Heart right ventricle (tissue), 16 donors: Measurements from ENCODE around the gene CYP24A1. TPM values are rescaled to one million over a fixed set of nuclear protein-coding genes. Genes with fewer than 3 reads are reported as not detected.

ENCODE experiments used
- ATAC-seq, 8 donors: fragments of 200-7000 bp; cut with Tn5 transposase; one replicate each; pipeline ENCODE4 v1.9.1; 2020; ENCODE audit warnings: mild to moderate bottlenecking in 8 of 8, moderate library complexity in 8 of 8, moderate number of reproducible peaks in 1 of 8
- DNase-seq, 2 donors: peaks; one replicate each; pipeline ENCODE4 v3.0.0-alpha.2; 2020
- H3K27ac ChIP-seq, 10 donors: fragments of 200-600 bp; sonication (generic) in 2 of 10; one replicate each; pipeline versions ENCODE4 v1.5.0 to v1.8.0; 2020 to 2022; ENCODE audit warnings: mild to moderate bottlenecking in 3 of 10
- H3K27me3 ChIP-seq, 7 donors: fragments of 200-600 bp; one replicate each; pipeline ENCODE4 v1.8.0; 2021 to 2022; ENCODE audit warnings: mild to moderate bottlenecking in 2 of 7
- H3K36me3 ChIP-seq, 9 donors: fragments of 200-600 bp; sonication (generic) in 1 of 9; one replicate each; pipeline versions ENCODE4 v1.5.0 to v1.8.0; 2020 to 2022; ENCODE audit warnings: mild to moderate bottlenecking in 2 of 9
- H3K4me1 ChIP-seq, 9 donors: fragments of 200-600 bp; sonication (generic) in 1 of 9; one replicate each; pipeline versions ENCODE4 v1.5.0 to v1.8.0; 2020 to 2022; ENCODE audit warnings: mild to moderate bottlenecking in 4 of 9
- H3K4me3 ChIP-seq, 10 donors: fragments of 200-600 bp; sonication (generic) in 2 of 10; one replicate each; pipeline versions ENCODE4 v1.5.0 to v1.8.0; 2020 to 2022; ENCODE audit warnings: mild to moderate bottlenecking in 7 of 10, moderate library complexity in 2 of 10
- H3K9me3 ChIP-seq, 11 donors: fragments of 200-600 bp in 10 of 11; sonication (generic) in 2 of 11; one replicate each; pipeline versions ENCODE4 v1.5.0 to v1.8.0; 2013 to 2022; ENCODE audit warnings: mild to moderate bottlenecking in 2 of 11, control low read depth in 1 of 11, moderate library complexity in 1 of 11
- CTCF ChIP-seq, 9 donors: fragments of 200-600 bp; sonication (generic) in 2 of 9; IDR thresholded peaks; one replicate each; pipeline versions ENCODE4 v1.5.0 to v1.8.0; 2021 to 2022; ENCODE audit warnings: antibody characterized with exemption in 9 of 9, mild to moderate bottlenecking in 5 of 9, moderate library complexity in 1 of 9
- WGBS, 2 donors: extraction: QIAGEN DNeasy Blood & Tissue Kit; methylation state at CpG; one replicate each; pipeline ENCODE4 v1.1.7; 2013; ENCODE audit warnings: inconsistent platforms in 1 of 2; 5-methylcytosine and 5-hydroxymethylcytosine counted together
- intact Hi-C, 10 donors: fragments of 100-400 bp; cut with DNase I; formaldehyde crosslinking; loops; one replicate each; pipeline versions ENCODE4 v1.11.1 to v1.14.2; 2022
- polyA plus RNA-seq, 2 donors: library from polyadenylated mRNA; stranded (reverse); fragments of 200-250 nt; gene quantifications; one replicate each; pipeline ENCODE4 v1.2.3, GENCODE V29; 2013
- total RNA-seq, 10 donors: library from RNA; stranded (reverse); fragmentation: NEBNext Ultra II Directional in 3 of 10; extraction: Animal tissue kit (Norgen Biotek cat#: 25700) in 3 of 10; gene quantifications; one replicate each; pipeline versions ENCODE4 v1.2.1 to v1.2.4, GENCODE V29; 2021 to 2023
- donor health status: Arrhythmogenic right ventricular cardiomyopathy.
- donor health status: ischemic (EF 13 %, LVEDD 7.1; RV severe dilation, severe dysfunction).
- donor health status: healthy with polysubstance abuse.
- donor health status: DM: no; HTN: yes; CAD: no.
- donor health status: DM: no; HTN: no; CAD: no.
- donor health status: ischemic (EF 25% LVEDD 6.9; RV normal size, moderate dysfunction).
- donor health status: ischemic (EF 25% LVEDD 5.7; RV mildly dilated, moderate dysfunction).
- donor health status: healthy.
- donor health status: DM: yes; HTN: yes; CAD: no.
- donor health status: Ischemic cardiomyopathy.
- donor health status: ischemic (EF 35%, LVEDD 5.7; RV mildly dilated, moderate dysfunction).
- donor health status: nonischemic (EF 11% LVEDD 7.7; RV severe dilation, severe dysfunction).
- donor health status: DM: yes; HTN: yes; CAD: no.
- donor health status: PGD.
- donor health status: ischemic (EF 29% LVEDD 5.4; RV normal size, mild dysfunction).
- donor health status: nonischemic (EF 23%, LVEDD 6.1; RV moderate dilation, normal function).

Gene CYP24A1
- total and polyA plus RNA-seq, 12 donors = not detected

- no peak overlapping the region for H3K27ac ChIP-seq
- no peak for TF ChIP-seq CTCF (IDR thresholded peaks at IDR 0.05)
- 85 to 92% methylated on average over 4 of the region's 4 CpGs for WGBS, 2 donors
- DNase-seq (no peak), ATAC-seq (no peak)
- H3K27me3 ChIP-seq = peaks cover 0 to 19% (median 0%) of the 10 kb centered on the region in 7 donors
- no peaks in the 10 kb centered on the region for H3K36me3 ChIP-seq
- H3K4me3 ChIP-seq = no peak overlapping the region
- intact Hi-C loops = loop anchor here in 1 of 10 donors (10.0 kb wide), 1 partner anchor 62 kb away; the partner anchor contains the start of gene CYP24A1
- H3K9me3 ChIP-seq = no peaks in the 10 kb centered on the region
- H3K4me1 ChIP-seq = peaks cover 0 to 14% (median 0%) of the 10 kb centered on the region in 9 donors
Measured at GRCh38 chr20:54112221-54112884, 61.4 kb downstream of the CYP24A1 start.

- Histone ChIP-seq H3K27me3 (peaks cover 0 to 18% (median 0%) of the 10 kb centered on the region in 7 donors), H3K9me3 (no peaks in the 10 kb centered on the region), H3K4me1 (peaks cover 0 to 14% (median 0%) of the 10 kb centered on the region in 9 donors), H3K27ac (no peak overlapping the region), H3K36me3 (no peaks in the 10 kb centered on the region), H3K4me3 (no peak overlapping the region)
- intact Hi-C loops = loop anchor here in 1 of 10 donors (10.0 kb wide), 1 partner anchor 63 kb away; the partner anchor contains the start of gene CYP24A1
- ATAC-seq (no peak), DNase-seq (no peak)
- WGBS, 2 donors = 89 to 93% methylated on average over 2 of the region's 2 CpGs
- no peak for TF ChIP-seq CTCF (IDR thresholded peaks at IDR 0.05)
Measured at GRCh38 chr20:54111460-54111859, 62.3 kb downstream of the CYP24A1 start.

GRCh38 chr20:54110457-54110856, 63.3 kb downstream of the CYP24A1 start:
- no peak for TF ChIP-seq CTCF (IDR thresholded peaks at IDR 0.05)
- H3K9me3 ChIP-seq = no peaks in the 10 kb centered on the region
- H3K4me1 ChIP-seq = peaks cover 0 to 8% (median 0%) of the 10 kb centered on the region in 9 donors
- H3K27ac ChIP-seq = no peak overlapping the region
- ATAC-seq = no peak
- WGBS, 2 donors = 65 to 73% methylated on average over 3 of the region's 3 CpGs
- no peak for DNase-seq
- peaks cover 0 to 15% (median 0%) of the 10 kb centered on the region in 7 donors for H3K27me3 ChIP-seq
- intact Hi-C loops = loop anchor here in 1 of 10 donors (10.0 kb wide), 1 partner anchor 64 kb away; the partner anchor contains the start of gene CYP24A1
- no peak overlapping the region for H3K4me3 ChIP-seq
- H3K36me3 ChIP-seq = no peaks in the 10 kb centered on the region

- Histone ChIP-seq H3K9me3 (no peaks in the 10 kb centered on the region), H3K36me3 (no peaks in the 10 kb centered on the region), H3K4me3 (no peak overlapping the region), H3K27ac (no peak overlapping the region), H3K27me3 (peaks cover 0 to 13% (median 0%) of the 10 kb centered on the region in 7 donors), H3K4me1 (peaks cover 0 to 3% (median 0%) of the 10 kb centered on the region in 9 donors)
- no peak for DNase-seq
- TF ChIP-seq CTCF (IDR thresholded peaks at IDR 0.05) = no peak
- intact Hi-C loops = loop anchor here in 1 of 10 donors (10.0 kb wide), 1 partner anchor 65 kb away; the partner anchor contains the start of gene CYP24A1
- ATAC-seq = no peak
Measured at GRCh38 chr20:54110041-54110440, 63.7 kb downstream of the CYP24A1 start.
